Caco-2 (cell line): ENCODE results near the gene DAB2IP. TPM values are rescaled to one million over a fixed set of nuclear protein-coding genes. Genes with fewer than 3 reads are reported as not detected.
"Not testable (repeated sequence)": the region's sequence is repeated elsewhere in the genome, so short reads cannot be mapped to it uniquely, and the experiment has no call there.

Experiments
- BruUV-seq: library from RNA; stranded (reverse); fragments of 400-500 nt; replicated peaks from 2 replicates; lab custom pipeline; 2021; lab: Mats Ljungman, UMichigan
- CTCF ChIA-PET: fragments of 300-600 bp; sonication (Branson Sonifier 250); formaldehyde crosslinking; loops from one replicate; lab custom pipeline; 2022; ENCODE audit warnings: antibody characterized with exemption; lab: Charles Lee
- POLR2A ChIA-PET: fragments of 300-600 bp; sonication (Branson Sonifier 250); formaldehyde crosslinking; loops from one replicate; lab custom pipeline; 2022; ENCODE audit warnings: antibody characterized with exemption; lab: Charles Lee
- DNase-seq, 2 experiments: peaks; one replicate each; pipeline versions ENCODE4 v3.0.0 to v3.0.0-alpha.2; 2020 to 2022
- H3K27me3 ChIP-seq: replicated peaks from 2 replicates; pipeline ENCODE4 v1.6.0; 2011; ENCODE audit warnings: low read length; ENCODE audit not compliant: control insufficient read depth, insufficient read depth
- H3K36me3 ChIP-seq: 2 replicates; pipeline ENCODE4 v1.5.1; 2011; ENCODE audit warnings: low read length; ENCODE audit not compliant: control insufficient read depth, insufficient read depth
- H3K4me1 ChIP-seq: fragments of 250-450 bp; sonication (Bioruptor Pico); 2 replicates; pipeline ENCODE4 v1.5.1; 2020; ENCODE audit warnings: mild to moderate bottlenecking
- H3K4me3 ChIP-seq: 2 replicates; pipeline ENCODE4 v1.5.1; 2011; ENCODE audit warnings: low read depth, mild to moderate bottlenecking, control low read depth, low read length
- H3K9me3 ChIP-seq: fragments of 250-450 bp; sonication (Bioruptor Pico); 2 replicates; pipeline ENCODE4 v1.5.1; 2020; ENCODE audit warnings: mild to moderate bottlenecking, moderate library complexity
- H3K27ac Mint-ChIP-seq: one replicate; pipeline ENCODE4 v1.8.0; 2022; ENCODE audit warnings: mixed read lengths; ENCODE audit not compliant: unreplicated experiment
- H3K27me3 Mint-ChIP-seq: one replicate; pipeline ENCODE4 v1.8.0; 2022; ENCODE audit warnings: mixed read lengths; ENCODE audit not compliant: insufficient read depth, unreplicated experiment
- H3K36me3 Mint-ChIP-seq: one replicate; pipeline ENCODE4 v1.8.0; 2022; ENCODE audit warnings: mild to moderate bottlenecking, mixed read lengths; ENCODE audit not compliant: insufficient read depth, unreplicated experiment
- H3K4me1 Mint-ChIP-seq: one replicate; pipeline ENCODE4 v1.8.0; 2022; ENCODE audit warnings: low read depth, mixed read lengths; ENCODE audit not compliant: unreplicated experiment
- H3K4me3 Mint-ChIP-seq: one replicate; pipeline ENCODE4 v1.8.0; 2022; ENCODE audit warnings: mild to moderate bottlenecking, moderate library complexity, mixed read lengths; ENCODE audit not compliant: unreplicated experiment
- H3K9me3 Mint-ChIP-seq: one replicate; pipeline ENCODE4 v1.8.0; 2022; ENCODE audit warnings: mixed read lengths; ENCODE audit not compliant: unreplicated experiment
- CTCF ChIP-seq, 2 experiments: fragments of 200-600 bp in 1 of 2; IDR thresholded peaks; 1 replicate in 1 of 2; 2 replicates in 1 of 2; pipeline versions ENCODE4 v1.5.1 to v1.8.0; 2011 to 2022; ENCODE audit warnings: antibody characterized with exemption in 1 of 2, control low read depth in 1 of 2, inconsistent platforms in 1 of 2, low read depth in 1 of 2, low read length in 1 of 2, mild to moderate bottlenecking in 1 of 2, moderate library complexity in 1 of 2; ENCODE audit not compliant: insufficient read depth in 1 of 2, severe bottlenecking in 1 of 2, unreplicated experiment in 1 of 2
- intact Hi-C: fragments of 100-400 bp; cut with micrococcal nuclease; formaldehyde crosslinking; loops from one replicate; pipeline ENCODE4 v1.10.0; 2022; ENCODE audit not compliant: unreplicated experiment
- total RNA-seq: library from RNA; stranded (reverse); gene quantifications from 2 replicates; pipeline ENCODE4 v1.2.3, GENCODE V29; 2022

Gene DAB2IP
- total RNA-seq, 1 experiment from 2014 or later: 26.0 TPM

DNA sequence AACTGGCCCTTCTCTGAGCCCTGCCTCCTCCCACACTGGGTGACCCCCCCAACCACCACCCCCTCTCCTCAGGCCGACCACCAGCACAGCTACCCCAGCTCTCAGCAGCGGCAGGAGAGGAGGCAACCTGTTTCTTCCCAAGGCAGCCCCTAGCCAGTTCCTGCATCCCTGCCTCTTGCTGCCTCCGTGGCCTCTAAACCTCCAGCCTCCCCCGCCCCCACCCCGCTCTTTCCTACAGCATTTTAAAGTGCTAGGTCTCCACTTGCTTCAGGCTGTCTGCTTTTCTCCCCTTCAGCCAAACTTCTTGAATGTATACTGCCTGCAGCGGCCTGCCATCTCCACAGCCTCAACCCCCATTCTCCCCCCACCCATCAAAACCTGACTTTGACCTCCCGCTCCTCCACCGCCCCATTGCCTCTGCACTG, 135.6 kb downstream of the DAB2IP start:
- H3K4me3 Mint-ChIP-seq: no peak overlapping the region
- Histone ChIP-seq H3K4me1 (no peaks in the 10 kb centered on the region), H3K4me3 (no peak overlapping the region), H3K27me3 (no peaks in the 10 kb centered on the region), H3K36me3 (no peaks in the 10 kb centered on the region), H3K9me3 (no peaks in the 10 kb centered on the region)
- ChIA-PET POLR2A (no interaction called here), CTCF (interaction anchor here (0.6 kb wide), 1 partner anchor 27 kb away, joined by 3 read pairs; no protein-coding TSS in a partner anchor)
- intact Hi-C loops: no loop called here
- H3K27ac Mint-ChIP-seq: no peak overlapping the region
- peaks cover 6% of the 10 kb centered on the region for H3K4me1 Mint-ChIP-seq
- no peaks in the 10 kb centered on the region for H3K9me3 Mint-ChIP-seq
- DNase-seq: peak in 1 of 2 experiments; percentile 23
- H3K27me3 Mint-ChIP-seq: peaks cover 11% of the 10 kb centered on the region
- peaks cover 5% of the 10 kb centered on the region for H3K36me3 Mint-ChIP-seq
- no peak for TF ChIP-seq CTCF (IDR thresholded peaks at IDR 0.05; ENCODE audit: insufficient read depth in 1 of 2, low read depth in 1 of 2, low read length in 1 of 2, severe bottlenecking in 1 of 2, unreplicated experiment in 1 of 2)
- BruUV-seq: no TSS peak

DNA sequence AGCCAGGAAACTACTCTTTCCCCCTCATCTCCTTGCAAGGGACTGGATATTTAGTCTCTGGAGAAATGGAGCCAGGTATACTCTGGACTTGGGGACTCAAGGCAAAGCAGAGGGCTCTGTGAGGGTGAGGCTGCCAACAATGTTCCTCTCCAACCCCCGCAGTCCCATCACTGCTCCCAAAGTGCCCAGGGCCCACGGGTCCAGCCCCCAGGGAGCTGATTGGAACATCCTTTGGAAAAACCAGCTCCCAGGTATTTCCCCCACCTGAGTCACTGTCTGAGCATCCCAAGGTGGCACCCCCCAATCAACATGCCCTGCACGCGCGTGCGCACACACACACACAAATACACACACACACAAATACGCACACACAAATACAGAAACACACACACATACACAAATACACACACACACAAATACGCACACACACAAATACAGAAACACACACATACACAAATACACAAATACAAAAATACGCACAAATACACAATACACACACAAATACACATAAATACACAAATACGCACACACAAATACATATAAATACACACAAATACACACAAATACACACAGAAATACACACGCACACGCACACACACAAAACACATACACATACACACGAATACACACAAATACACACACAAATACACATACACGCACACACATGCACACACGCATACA, 137.4 kb downstream of the DAB2IP start:
- intact Hi-C loops: no loop called here
- Histone ChIP-seq H3K4me3 (no peak overlapping the region), H3K9me3 (no peaks in the 10 kb centered on the region), H3K4me1 (no peaks in the 10 kb centered on the region), H3K36me3 (no peaks in the 10 kb centered on the region), H3K27me3 (no peaks in the 10 kb centered on the region)
- no peak overlapping the region for H3K27ac Mint-ChIP-seq
- H3K4me3 Mint-ChIP-seq: no peak overlapping the region
- no peaks in the 10 kb centered on the region for H3K9me3 Mint-ChIP-seq
- H3K4me1 Mint-ChIP-seq: peaks cover 6% of the 10 kb centered on the region
- H3K36me3 Mint-ChIP-seq: peaks cover 5% of the 10 kb centered on the region
- no peak for TF ChIP-seq CTCF (IDR thresholded peaks at IDR 0.05; ENCODE audit: insufficient read depth in 1 of 2, low read depth in 1 of 2, low read length in 1 of 2, severe bottlenecking in 1 of 2, unreplicated experiment in 1 of 2)
- ChIA-PET POLR2A (no interaction called here), CTCF (no interaction called here)
- BruUV-seq: no TSS peak
- peaks cover 11% of the 10 kb centered on the region for H3K27me3 Mint-ChIP-seq
- DNase-seq: peak in 1 of 2 experiments; percentile 22

GRCh38 chr9:121790841-121791240, 139.4 kb downstream of the DAB2IP start:
- intact Hi-C loops: no loop called here
- no peak for TF ChIP-seq CTCF (IDR thresholded peaks at IDR 0.05; ENCODE audit: insufficient read depth in 1 of 2, low read depth in 1 of 2, low read length in 1 of 2, severe bottlenecking in 1 of 2, unreplicated experiment in 1 of 2)
- Mint-ChIP-seq H3K27ac (no peak overlapping the region), H3K27me3 (peaks cover 11% of the 10 kb centered on the region), H3K4me1 (peaks cover 6% of the 10 kb centered on the region), H3K9me3 (no peaks in the 10 kb centered on the region), H3K36me3 (peaks cover 5% of the 10 kb centered on the region), H3K4me3 (no peak overlapping the region)
- POLR2A ChIA-PET: no interaction called here
- H3K36me3 ChIP-seq: no peaks in the 10 kb centered on the region
- CTCF ChIA-PET: no interaction called here
- H3K27me3 ChIP-seq: no peaks in the 10 kb centered on the region
- no peaks in the 10 kb centered on the region for H3K9me3 ChIP-seq
- DNase-seq: no peak
- BruUV-seq: no TSS peak
- no peaks in the 10 kb centered on the region for H3K4me1 ChIP-seq
- no peak overlapping the region for H3K4me3 ChIP-seq

DNA sequence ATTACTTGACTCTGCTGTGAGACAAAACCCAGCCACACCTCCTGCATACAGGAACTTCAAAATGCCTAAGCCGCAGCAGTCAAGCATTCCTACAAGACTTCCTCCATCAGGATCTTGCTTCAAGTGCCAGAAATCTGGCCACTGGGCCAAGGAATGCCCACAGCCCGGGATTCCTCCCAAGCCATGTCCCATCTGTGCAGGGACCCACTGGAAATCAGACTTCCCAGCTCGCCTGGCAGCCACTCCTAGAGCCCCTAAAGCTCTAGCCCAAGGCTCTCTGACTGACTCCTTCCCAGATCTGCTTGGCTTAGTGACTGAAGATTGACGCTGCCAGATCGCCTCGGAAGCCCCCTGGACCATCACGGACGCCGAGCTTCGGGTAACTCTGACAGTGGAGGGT, 141.0 kb downstream of the DAB2IP start:
- POLR2A ChIA-PET, BruUV-seq, H3K9me3 Mint-ChIP-seq, H3K27ac Mint-ChIP-seq, H3K4me3 Mint-ChIP-seq, H3K4me1 Mint-ChIP-seq, H3K4me3 ChIP-seq, H3K36me3 Mint-ChIP-seq, intact Hi-C loops, H3K4me1 ChIP-seq, CTCF ChIA-PET, H3K27me3 ChIP-seq, H3K36me3 ChIP-seq, H3K9me3 ChIP-seq: not testable (repeated sequence)
- DNase-seq: peak in 1 of 2 experiments; percentile 22
- H3K27me3 Mint-ChIP-seq: peaks cover 11% of the 10 kb centered on the region

GRCh38 chr9:121794334-121794733, 142.9 kb downstream of the DAB2IP start:
- intact Hi-C loops, H3K27ac Mint-ChIP-seq, CTCF ChIA-PET, H3K4me1 ChIP-seq, BruUV-seq, POLR2A ChIA-PET, H3K4me3 Mint-ChIP-seq, H3K27me3 Mint-ChIP-seq, H3K9me3 Mint-ChIP-seq, DNase-seq, H3K27me3 ChIP-seq, H3K4me1 Mint-ChIP-seq, H3K9me3 ChIP-seq, H3K36me3 ChIP-seq, H3K36me3 Mint-ChIP-seq, H3K4me3 ChIP-seq: not testable (repeated sequence)
